Activated naive CD8-positive, alpha-beta T cell treated with anti-CD3 and anti-CD28 coated beads for 36 hours (primary cell): ENCODE data around the gene SPDYE1. TPM values are rescaled to one million over a fixed set of nuclear protein-coding genes. Genes with fewer than 3 reads are reported as not detected.
"Not testable (repeated sequence)": the region's sequence is repeated elsewhere in the genome, so short reads cannot be mapped to it uniquely, and the experiment has no call there.

Experiments
- DNase-seq: peaks from one replicate; pipeline ENCODE4 v3.0.0; 2021
- H3K27ac Mint-ChIP-seq: one replicate; pipeline ENCODE4 v1.8.0; 2022; ENCODE audit warnings: mild to moderate bottlenecking, moderate library complexity, mixed read lengths
- H3K27me3 Mint-ChIP-seq: one replicate; pipeline ENCODE4 v1.8.0; 2022; ENCODE audit warnings: mild to moderate bottlenecking, mixed read lengths
- H3K36me3 Mint-ChIP-seq: one replicate; pipeline ENCODE4 v1.8.0; 2021; ENCODE audit warnings: mild to moderate bottlenecking, mixed read lengths
- H3K4me1 Mint-ChIP-seq: one replicate; pipeline ENCODE4 v1.8.0; 2021; ENCODE audit warnings: mixed read lengths
- H3K4me3 Mint-ChIP-seq: one replicate; pipeline ENCODE4 v1.8.0; 2022; ENCODE audit warnings: mild to moderate bottlenecking, moderate library complexity, mixed read lengths
- H3K9me3 Mint-ChIP-seq: one replicate; pipeline ENCODE4 v1.8.0; 2022; ENCODE audit warnings: mixed read lengths
- total RNA-seq, 2 experiments: library from RNA; stranded (reverse); gene quantifications; one replicate each; pipeline ENCODE4 v1.2.3, GENCODE V29; 2021

Gene SPDYE1, protein sequence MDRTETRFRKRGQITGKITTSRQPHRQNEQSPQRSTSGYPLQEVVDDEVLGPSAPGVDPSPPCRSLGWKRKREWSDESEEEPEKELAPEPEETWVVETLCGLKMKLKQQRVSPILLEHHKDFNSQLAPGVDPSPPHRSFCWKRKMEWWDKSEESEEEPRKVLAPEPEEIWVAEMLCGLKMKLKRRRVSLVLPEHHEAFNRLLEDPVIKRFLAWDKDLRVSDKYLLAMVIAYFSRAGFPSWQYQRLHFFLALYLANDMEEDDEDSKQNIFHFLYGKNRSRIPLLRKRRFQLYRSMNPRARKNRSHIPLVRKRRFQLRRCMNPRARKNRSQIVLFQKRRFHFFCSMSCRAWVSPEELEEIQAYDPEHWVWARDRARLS
- not detected for total RNA-seq

DNA sequence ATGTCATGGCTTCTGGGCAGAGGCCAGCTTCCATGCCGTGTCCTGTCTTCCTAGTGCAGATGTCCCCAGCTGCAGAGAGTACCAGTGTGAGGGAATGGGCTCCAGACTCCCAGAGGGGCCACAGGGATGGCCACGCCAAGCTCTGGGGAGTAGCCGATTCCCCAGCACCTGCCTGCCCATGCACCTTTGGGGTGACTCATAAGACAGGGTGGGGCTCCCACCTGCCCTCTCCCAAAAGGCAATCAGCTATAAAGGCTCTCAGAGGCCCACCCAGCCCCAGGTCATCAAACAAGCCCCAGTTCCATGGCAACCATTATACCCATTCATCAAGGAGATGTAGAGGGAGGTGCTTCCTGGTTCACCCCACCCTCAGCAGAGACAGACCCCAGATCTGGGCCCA, at the start of gene SPDYE1:
Gene SPDYE1, plus strand, starts transcription at position 366 of the 400 bp plus-strand sequence. CDS start 2,053 bp downstream, outside the sequence.
- H3K9me3 Mint-ChIP-seq, H3K4me1 Mint-ChIP-seq, H3K4me3 Mint-ChIP-seq, H3K27me3 Mint-ChIP-seq, DNase-seq, H3K36me3 Mint-ChIP-seq, H3K27ac Mint-ChIP-seq: not testable (repeated sequence)

DNA sequence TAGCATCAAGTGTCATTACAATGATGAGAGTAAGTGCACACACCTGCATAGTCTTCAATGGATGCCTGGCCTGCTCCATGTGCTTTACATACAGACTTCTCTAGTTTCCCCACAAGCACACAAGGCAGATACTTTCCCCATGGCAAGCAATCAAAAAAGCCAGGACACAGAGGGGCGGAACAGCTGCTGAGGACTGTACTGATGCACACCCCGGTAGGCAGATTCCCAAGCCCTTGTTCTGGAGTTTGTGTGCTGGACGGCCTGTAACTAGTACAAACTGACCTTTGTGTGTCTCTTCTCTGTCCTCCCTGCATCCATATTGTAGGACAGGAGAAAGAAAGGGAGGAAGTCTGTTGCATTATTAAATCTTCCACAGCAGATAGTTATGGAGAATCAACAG, 45.7 kb upstream of the SPDYE1 start:
- Mint-ChIP-seq H3K4me3 (no peak overlapping the region), H3K4me1 (peaks cover 2% of the 10 kb centered on the region), H3K9me3 (no peaks in the 10 kb centered on the region), H3K27me3 (no peaks in the 10 kb centered on the region), H3K36me3 (peaks cover 10% of the 10 kb centered on the region), H3K27ac (no peak overlapping the region)
- DNase-seq, result no peak

DNA sequence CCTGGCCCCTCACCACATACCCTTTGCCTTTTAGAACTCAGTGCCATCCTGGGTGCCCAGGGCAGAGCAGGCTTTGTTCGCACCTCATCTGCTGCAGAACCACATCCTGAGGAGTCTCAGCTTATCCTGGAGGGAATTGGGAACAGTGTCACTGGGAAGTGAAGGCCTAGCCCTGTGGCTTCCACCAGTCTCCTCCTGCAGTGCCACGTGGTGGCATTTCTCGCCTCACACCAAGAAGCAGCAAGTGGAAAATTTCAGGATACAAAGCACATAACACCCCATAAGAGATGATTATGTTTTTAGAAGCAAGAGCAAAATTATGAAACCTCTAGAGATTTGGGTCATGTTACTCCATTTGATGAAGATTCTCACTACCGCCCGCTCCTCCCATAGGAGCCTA, 44.6 kb upstream of the SPDYE1 start:
- Mint-ChIP-seq H3K4me1 (peaks cover 2% of the 10 kb centered on the region), H3K4me3 (no peak overlapping the region), H3K27me3 (no peaks in the 10 kb centered on the region), H3K36me3 (peaks cover 1% of the 10 kb centered on the region), H3K9me3 (no peaks in the 10 kb centered on the region), H3K27ac (no peak overlapping the region)
- no peak for DNase-seq

DNA sequence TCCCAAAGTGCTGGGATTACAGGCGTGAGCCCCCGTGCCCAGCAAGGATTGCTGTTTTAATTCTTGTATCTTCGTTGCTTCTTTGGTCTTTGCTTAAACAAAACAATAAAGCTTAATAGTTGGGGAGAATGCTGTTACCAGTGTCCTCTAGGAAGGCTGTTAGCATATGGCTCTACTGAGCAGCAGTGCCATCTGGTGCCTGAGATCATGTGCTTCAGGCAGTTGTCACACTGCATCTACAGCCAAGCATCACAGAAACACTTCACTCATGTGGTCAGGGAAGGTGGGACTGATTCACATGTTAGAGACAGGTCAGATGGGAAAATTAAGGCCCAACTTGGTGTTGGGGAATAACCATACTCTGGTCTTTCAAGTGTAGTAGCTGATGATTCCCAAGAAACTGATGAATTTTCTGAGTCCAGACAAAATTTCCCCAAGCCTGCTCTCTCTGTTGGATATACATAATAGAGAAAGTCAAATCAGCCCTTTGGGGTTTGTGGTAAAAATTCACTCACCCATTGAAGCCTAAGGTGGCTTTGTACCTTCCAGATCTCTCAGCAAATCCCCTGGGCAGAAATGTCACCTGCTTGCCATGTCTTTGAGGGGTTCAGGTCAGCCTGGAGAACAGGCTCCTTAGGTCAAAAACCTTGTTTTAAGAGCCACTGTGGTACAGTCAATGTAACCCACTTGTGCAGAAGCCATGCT, 43.0 kb upstream of the SPDYE1 start:
- H3K27me3 Mint-ChIP-seq, result no peaks in the 10 kb centered on the region
- no peaks in the 10 kb centered on the region for H3K36me3 Mint-ChIP-seq
- peak; percentile 10 for DNase-seq
- H3K4me1 Mint-ChIP-seq, result peaks cover 2% of the 10 kb centered on the region
- H3K4me3 Mint-ChIP-seq, result no peak overlapping the region
- no peak overlapping the region for H3K27ac Mint-ChIP-seq
- no peaks in the 10 kb centered on the region for H3K9me3 Mint-ChIP-seq

DNA sequence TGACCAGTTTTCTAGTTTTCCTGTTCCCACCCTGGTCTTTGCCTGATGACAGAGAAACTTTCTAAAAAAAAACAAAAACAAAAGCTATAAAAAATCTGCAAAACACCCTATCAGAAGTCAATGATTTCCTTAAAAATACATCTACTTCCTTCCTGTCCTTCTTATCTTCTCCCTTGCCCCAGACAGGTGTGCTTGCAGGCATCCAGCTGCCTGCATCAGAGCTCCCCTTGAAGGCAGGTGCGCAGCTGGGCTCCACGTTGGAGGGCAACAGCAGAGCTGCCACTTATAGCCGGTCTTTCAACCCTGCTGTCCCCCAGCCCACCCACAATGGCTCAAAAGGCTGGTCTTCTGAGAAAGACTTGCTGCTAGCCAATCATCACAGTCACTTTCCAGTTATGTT, 41.7 kb upstream of the SPDYE1 start:
- H3K36me3 Mint-ChIP-seq, result no peaks in the 10 kb centered on the region
- no peaks in the 10 kb centered on the region for H3K27me3 Mint-ChIP-seq
- DNase-seq, result no peak
- no peaks in the 10 kb centered on the region for H3K9me3 Mint-ChIP-seq
- H3K27ac Mint-ChIP-seq, result no peak overlapping the region
- peaks cover 2% of the 10 kb centered on the region for H3K4me1 Mint-ChIP-seq
- H3K4me3 Mint-ChIP-seq, result no peak overlapping the region

DNA sequence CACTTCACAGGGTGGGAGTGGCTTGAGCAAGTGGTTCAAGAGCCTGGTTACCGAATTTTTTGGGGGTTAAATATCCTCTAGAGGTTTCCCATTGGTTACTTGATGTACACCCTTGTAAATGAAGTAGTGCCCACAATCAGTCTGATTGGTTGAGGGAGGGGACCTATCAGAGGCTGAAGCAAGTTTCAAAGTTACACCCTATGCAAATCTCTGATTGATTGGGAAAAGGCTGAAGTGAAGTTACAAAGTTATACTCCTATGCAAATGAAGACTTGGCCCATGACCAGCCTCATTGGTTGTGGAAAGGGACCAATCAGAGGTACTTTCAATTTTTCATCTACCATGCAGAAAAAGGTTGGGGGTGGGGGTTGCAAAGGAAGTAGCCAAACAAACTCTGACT, 36.8 kb upstream of the SPDYE1 start:
- Mint-ChIP-seq H3K4me3 (no peak overlapping the region), H3K36me3 (no peaks in the 10 kb centered on the region)

DNA sequence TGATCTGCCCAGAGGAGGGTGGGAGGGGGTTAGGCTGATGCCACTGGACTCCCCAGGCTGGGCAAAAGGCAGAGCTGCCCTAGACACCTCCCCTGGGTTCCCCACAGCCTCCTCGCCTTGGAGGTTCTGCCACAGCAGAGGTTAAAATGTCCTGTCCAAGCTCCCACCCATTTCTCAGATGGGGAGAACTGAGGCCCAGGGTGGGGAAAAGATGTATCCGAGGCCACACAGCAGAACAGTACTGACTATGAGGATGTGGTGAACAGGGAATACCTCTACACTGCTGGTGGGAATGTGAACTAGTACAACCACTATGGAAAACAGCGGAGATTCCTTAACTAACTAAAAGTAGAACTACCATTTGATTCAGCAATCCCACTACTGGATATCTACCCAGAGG, 31.3 kb upstream of the SPDYE1 start:
- H3K9me3 Mint-ChIP-seq, H3K27ac Mint-ChIP-seq, H3K4me3 Mint-ChIP-seq, H3K4me1 Mint-ChIP-seq, H3K36me3 Mint-ChIP-seq, DNase-seq, H3K27me3 Mint-ChIP-seq: not testable (repeated sequence)

More for the DNA sequence above, 36.8 kb upstream of the SPDYE1 start:
- DNase-seq, result no peak
- no peaks in the 10 kb centered on the region for H3K27me3 Mint-ChIP-seq
- H3K9me3 Mint-ChIP-seq, result no peaks in the 10 kb centered on the region
- H3K4me1 Mint-ChIP-seq, result no peaks in the 10 kb centered on the region
- no peak overlapping the region for H3K27ac Mint-ChIP-seq

DNA sequence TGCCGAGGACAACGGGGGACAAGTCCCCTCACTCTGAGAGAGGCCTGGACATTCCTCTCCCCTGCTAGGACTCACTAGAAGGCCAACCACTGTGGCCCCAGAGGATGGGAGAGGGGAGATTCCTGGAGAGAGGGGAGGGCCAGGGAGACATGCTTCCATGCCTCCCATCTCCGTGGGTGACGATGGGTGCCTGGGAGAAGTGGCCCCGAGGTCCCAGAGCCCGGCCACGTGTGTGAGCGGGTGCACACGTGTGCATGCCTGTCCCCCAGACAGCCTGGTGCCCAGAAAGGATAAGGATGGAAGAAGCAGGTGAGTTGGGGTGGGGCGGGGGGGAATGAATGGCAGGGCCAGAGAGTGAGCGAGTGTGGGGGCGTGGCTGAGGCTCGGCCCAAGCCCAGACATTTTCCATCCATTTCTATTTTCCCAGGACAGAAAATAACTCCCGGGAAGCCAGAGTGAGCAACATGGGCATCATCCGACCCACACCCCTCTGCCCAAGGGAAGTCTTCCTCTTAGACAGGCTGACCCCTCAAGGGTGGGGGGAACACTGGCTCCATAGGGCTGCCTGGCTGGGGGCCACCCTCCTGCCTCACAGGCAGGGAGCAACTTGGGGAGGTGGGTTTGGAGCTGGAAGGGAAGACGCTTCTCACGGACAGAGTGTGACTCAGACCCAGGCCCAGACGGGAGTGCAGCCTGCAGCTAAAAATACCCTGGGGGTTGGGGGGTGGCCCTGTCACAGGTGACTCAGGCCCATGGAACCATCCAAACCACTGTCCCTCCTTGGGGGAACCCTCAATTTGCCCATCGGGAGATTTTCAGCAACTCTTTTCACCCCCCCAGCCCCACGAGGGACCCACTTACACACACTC, 29.3 kb upstream of the SPDYE1 start:
- not testable (repeated sequence) for H3K9me3 Mint-ChIP-seq, H3K4me3 Mint-ChIP-seq, DNase-seq, H3K4me1 Mint-ChIP-seq, H3K27me3 Mint-ChIP-seq, H3K27ac Mint-ChIP-seq, H3K36me3 Mint-ChIP-seq

DNA sequence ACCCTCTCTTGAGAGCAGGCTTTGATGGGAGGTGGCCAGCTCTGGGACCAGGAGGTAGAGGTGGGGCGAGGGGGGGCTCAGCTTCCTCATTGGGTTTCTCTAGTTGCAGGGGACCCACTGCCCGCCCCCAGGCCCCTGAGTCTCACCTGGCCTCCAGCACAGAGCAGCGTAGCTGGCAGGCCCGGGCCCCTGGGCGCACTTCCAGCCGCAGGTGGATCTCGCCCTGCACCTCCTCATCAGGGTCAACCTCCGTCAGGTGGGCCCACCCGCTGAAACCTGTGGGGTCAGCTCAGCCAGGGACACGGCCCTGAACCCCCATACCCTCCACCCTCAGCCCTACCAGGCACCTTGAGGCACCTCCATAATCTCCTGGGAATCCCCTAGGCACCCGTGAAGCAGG, 28.1 kb upstream of the SPDYE1 start:
- not testable (repeated sequence) for H3K4me1 Mint-ChIP-seq, H3K9me3 Mint-ChIP-seq, H3K27ac Mint-ChIP-seq, H3K36me3 Mint-ChIP-seq, DNase-seq, H3K27me3 Mint-ChIP-seq, H3K4me3 Mint-ChIP-seq

DNA sequence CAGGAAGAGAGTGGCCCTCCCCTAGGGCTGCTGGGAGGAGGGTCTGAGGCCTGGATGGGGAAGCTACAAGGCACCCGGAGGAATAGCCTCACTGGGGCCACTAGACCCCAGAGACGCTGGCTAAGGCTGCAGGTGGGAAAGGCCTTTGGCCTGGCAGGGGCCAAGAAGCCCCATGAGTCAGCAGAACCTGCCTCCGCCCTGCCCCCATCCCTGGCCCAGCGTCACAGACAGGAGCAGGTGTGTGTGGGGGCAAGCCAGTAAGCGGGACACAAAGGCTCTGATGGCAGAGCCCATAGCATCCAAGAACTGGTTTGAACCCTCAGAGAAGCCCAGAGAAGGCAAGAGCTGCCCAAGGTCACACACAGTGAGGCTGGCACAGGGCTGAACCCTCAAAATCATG, 27.0 kb upstream of the SPDYE1 start:
- not testable (repeated sequence) for H3K27ac Mint-ChIP-seq, DNase-seq, H3K36me3 Mint-ChIP-seq, H3K4me1 Mint-ChIP-seq, H3K9me3 Mint-ChIP-seq, H3K4me3 Mint-ChIP-seq, H3K27me3 Mint-ChIP-seq

DNA sequence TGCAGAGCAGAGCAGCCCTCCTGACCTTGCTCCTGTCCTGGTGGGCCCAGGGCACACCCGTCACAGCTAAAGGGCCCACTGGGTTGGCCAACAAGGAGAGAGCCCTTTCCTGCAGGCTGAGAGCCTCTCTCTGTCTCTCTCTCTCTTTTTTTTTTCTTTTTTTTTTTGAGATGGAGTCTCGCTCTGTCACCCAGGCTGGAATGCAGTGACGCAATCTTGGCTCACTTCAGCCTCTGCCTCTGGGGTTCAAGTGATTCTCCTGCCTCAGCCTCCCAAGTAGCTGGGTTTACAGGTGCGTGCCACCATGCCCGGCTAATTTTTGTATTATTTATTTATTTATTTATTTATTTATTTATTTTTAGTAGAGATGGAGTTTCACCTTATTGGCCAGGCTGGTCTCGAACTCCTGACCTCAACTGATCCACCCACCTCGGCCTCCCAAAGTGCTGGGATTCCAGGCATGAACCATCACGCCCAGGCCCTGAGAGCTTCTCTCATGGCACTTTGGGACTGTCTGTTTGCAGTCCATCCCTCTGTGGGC, 23.6 kb upstream of the SPDYE1 start:
- H3K36me3 Mint-ChIP-seq, H3K4me1 Mint-ChIP-seq, H3K27ac Mint-ChIP-seq, H3K4me3 Mint-ChIP-seq, H3K27me3 Mint-ChIP-seq, H3K9me3 Mint-ChIP-seq, DNase-seq: not testable (repeated sequence)

DNA sequence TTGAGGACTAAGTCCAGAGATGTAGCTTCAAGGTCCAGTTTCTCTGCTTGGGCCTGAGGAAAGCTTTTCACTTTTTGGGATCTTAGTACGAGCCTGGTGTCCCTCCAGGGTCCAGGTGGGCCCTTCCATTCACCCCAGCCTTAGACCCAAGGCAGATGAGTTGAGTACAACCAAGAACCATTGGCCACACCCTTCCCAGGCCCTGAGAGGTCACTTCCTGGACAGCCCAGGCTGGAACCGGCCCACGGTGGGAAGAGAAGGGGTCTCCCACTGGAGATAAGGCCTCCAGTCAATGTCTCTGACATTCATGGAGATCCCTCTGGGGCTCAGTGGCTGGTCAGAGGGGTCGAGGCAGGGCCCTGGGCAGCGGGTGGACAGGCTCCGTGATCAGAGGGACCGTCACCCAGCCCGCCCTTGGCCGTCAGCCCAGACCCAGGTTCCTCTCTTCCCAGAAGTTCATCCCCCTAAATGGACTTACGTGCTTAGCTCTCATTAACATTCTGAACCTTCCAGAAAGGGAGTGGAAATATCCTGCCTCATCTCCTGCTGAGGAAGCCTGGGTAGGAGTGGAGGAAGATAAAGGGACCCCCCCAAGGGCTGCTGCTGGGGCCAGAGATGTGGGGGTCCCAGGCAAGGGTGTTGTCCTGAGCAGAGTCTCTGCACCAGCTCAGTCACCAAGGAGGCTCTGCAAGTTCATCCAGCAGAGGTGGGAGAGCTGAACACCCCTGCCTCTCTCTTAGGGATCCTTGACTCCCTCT, 22.8 kb upstream of the SPDYE1 start:
- not testable (repeated sequence) for H3K36me3 Mint-ChIP-seq, H3K27me3 Mint-ChIP-seq, H3K9me3 Mint-ChIP-seq, H3K4me3 Mint-ChIP-seq, H3K27ac Mint-ChIP-seq, DNase-seq, H3K4me1 Mint-ChIP-seq

DNA sequence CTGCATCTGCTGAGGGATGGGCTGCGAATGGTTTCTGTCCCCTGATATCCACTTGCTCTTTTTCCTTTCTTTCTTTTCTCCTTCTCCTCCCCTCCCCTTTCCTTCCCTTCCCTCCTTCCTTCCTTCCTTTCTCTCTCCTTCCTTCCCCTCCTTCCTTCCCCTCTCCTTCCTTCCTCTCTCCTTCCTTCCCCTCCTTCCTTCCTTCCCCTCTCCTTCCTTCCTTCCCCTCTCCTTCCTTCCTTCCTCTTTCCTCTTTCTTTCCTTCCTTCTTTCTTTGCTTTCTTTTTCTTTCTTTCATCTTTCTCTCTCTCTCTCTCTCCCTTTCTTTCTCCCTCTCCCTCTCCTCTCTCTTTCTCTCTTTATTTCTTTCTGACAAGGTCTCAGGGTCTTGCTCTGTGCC, 20.2 kb upstream of the SPDYE1 start:
- no peak for DNase-seq
- H3K36me3 Mint-ChIP-seq, result no peaks in the 10 kb centered on the region
- no peaks in the 10 kb centered on the region for H3K4me1 Mint-ChIP-seq
- H3K27me3 Mint-ChIP-seq, result no peaks in the 10 kb centered on the region
- H3K27ac Mint-ChIP-seq, result no peak overlapping the region
- H3K9me3 Mint-ChIP-seq, result no peaks in the 10 kb centered on the region
- H3K4me3 Mint-ChIP-seq, result no peak overlapping the region

DNA sequence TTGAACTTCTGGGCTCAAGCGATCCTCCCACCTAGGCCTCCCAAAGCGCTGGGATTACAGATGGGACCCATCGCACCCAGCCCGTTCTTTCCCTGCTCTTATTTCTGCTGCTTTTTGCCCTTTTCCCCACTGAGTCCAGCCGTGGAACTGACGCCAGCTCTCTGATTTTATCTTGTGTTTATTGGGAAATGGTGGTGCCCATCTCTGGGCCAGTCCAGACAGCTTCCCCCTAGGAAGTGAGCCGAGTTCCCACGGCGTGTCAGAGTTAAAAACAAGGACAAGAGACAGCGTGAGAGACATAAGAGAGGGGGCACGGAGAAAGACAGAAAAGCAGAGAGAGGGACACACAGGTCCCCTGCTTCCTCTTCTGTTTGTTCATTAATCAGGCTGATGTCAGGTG, 19.6 kb upstream of the SPDYE1 start:
- not testable (repeated sequence) for H3K27ac Mint-ChIP-seq, H3K9me3 Mint-ChIP-seq, H3K4me1 Mint-ChIP-seq, H3K27me3 Mint-ChIP-seq, DNase-seq, H3K4me3 Mint-ChIP-seq, H3K36me3 Mint-ChIP-seq

DNA sequence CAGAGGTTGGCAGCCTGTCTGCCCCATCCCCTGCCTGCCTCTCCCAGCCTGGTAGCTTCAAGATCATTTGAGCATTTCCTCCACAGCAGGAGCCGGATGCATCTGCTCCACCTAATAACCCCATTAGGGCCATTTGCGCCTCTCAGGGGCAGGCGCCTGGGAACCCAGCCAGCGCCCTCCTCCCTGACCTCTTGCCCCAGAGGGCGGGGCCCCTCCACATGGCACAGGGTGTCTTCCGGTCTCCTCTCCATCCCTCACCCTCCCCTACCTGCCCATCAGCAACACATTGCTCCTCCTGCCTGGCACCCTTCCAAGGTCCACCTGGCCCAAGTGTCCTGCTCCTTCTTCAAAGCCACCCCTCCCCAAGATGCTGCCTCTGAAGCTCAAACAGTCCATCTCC, 14.8 kb upstream of the SPDYE1 start:
- H3K27ac Mint-ChIP-seq, H3K4me1 Mint-ChIP-seq, H3K9me3 Mint-ChIP-seq, H3K4me3 Mint-ChIP-seq, H3K27me3 Mint-ChIP-seq, H3K36me3 Mint-ChIP-seq, DNase-seq: not testable (repeated sequence)
